ENCODE measurements around the gene MLLT11. TPM values are rescaled to one million over a fixed set of nuclear protein-coding genes. Genes with fewer than 3 reads are reported as not detected.

Gene MLLT11
- total and polyA plus RNA-seq, 2 of the 4 experiments (the other 2 are of a cell fraction), result 3.6 to 17.5 TPM

DNA sequence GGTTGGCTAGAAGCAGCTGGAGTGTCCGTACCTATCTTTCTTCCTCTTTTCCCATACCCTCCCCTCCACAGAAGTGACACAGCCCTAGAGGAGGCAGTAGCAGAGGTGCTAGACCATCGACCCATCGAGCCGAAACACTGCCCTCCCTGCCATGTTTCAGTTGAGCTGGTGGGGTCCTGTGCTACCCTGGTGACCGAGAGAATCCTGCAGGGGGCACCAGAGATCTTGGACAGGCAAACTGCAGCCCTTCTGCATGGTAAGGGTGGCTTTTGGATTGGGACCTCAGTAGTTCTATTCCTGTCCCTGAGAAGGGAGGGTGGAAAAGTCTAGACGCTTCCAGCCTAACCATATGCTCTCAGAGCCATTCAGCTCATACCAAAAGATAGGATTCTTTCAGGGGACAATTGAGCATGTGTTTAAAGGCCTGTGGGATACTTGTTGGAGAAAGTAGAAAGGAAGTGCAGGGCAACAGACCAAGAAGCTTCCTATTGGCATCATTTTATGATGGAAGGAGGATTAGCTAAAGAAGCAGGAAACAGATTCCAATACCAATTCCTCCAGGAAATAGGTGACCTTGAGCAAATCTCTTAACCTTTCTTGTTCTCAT lies 35.6 kb upstream of the MLLT11 start:
- Histone ChIP-seq H2BK120ac (ENCODE audit: low read depth, low read length) (no peak overlapping the region), H3K9me1 (ENCODE audit: insufficient read depth, low read length) (no peaks in the 10 kb centered on the region), H3K4me2 (ENCODE audit: low read depth, low read length) (no peak overlapping the region), H3K4me3 (ENCODE audit: insufficient read depth, low read depth, low read length) (no peak overlapping the region), H3K9me3 (ENCODE audit: control insufficient read depth, insufficient read depth, low read length) (no peaks in the 10 kb centered on the region), H2AK9ac (replicated peaks; ENCODE audit: low read depth, low read length, poor library complexity) (peak overlapping the region; percentile 72), H2BK15ac (ENCODE audit: low read depth, low read length) (no peak overlapping the region), H3K14ac (replicated peaks; ENCODE audit: low read depth, low read length) (no peak overlapping the region), H3K4me1 (ENCODE audit: control insufficient read depth, insufficient read depth, low read length) (no peaks in the 10 kb centered on the region), H3K27me3 (ENCODE audit: control insufficient read depth, insufficient read depth, low read length) (no peaks in the 10 kb centered on the region), H2AK5ac (ENCODE audit: low read depth, low read length) (no peak overlapping the region; the same call in 1 of the 2 replicates), H2BK20ac (ENCODE audit: low read depth, low read length) (no peak overlapping the region), H3K27ac (ENCODE audit: insufficient read depth, low read length) (no peak overlapping the region), H2AFZ (replicated peaks; ENCODE audit: low read length, poor library complexity) (peak overlapping the region; percentile 79), H3K23ac (ENCODE audit: low read depth, low read length) (no peak overlapping the region), H3K9ac (ENCODE audit: low read depth, low read length) (no peak overlapping the region), H3K79me1 (ENCODE audit: low read depth in 1 of 2, low read length in 2 of 2) (no peaks in the 10 kb centered on the region; a peak in 1 of 4 replicates), H3K18ac (ENCODE audit: low read depth, low read length) (no peak overlapping the region), H3K4ac (ENCODE audit: low read depth, low read length) (no peak overlapping the region), H4K8ac (ENCODE audit: low read depth in 2 of 2, low read length in 2 of 2) (0 out of 4 replicates have a peak overlapping the region, but pooled peaks of 1 of the 2 experiments have one; percentile 13), H3K56ac (ENCODE audit: extremely low read depth, insufficient read depth, low read length) (no peak overlapping the region), H3K36me3 (ENCODE audit: control insufficient read depth, insufficient read depth, low read length) (peaks cover 11% of the 10 kb centered on the region; the same call in 1 of the 2 replicates), H2BK5ac (ENCODE audit: low read depth, low read length, poor library complexity, severe bottlenecking) (no peak overlapping the region), H4K91ac (ENCODE audit: insufficient read depth, low read depth, low read length) (no peak overlapping the region), H4K5ac (ENCODE audit: low read depth, low read length) (no peak overlapping the region), H4K20me1 (ENCODE audit: insufficient read depth, low read length) (no peaks in the 10 kb centered on the region; the same call in 1 of the 2 replicates)
- peak; percentile 62 for DNase-seq
- BruUV-seq (replicated peaks), result no TSS peak
- ChIA-PET POLR2A (ENCODE audit: unreplicated experiment) (interaction anchor here (0.5 kb wide), 1 partner anchor 33 kb away, joined by 6 read pairs; no protein-coding TSS in a partner anchor), CTCF (interaction anchor here (0.6 to 1.7 kb wide), 4 partner anchors 12 to 158 kb away, joined by 3 to 6 read pairs (median 3); partner anchors contain the start of genes BNIPL and MINDY1)
- dilution Hi-C loops (cut with HindIII; ENCODE audit: low sequenced_read_pairs, unreplicated experiment), result no loop called here
- intact Hi-C loops (cut with micrococcal nuclease), result loop anchor here (2.0 kb wide), 1 partner anchor 132 kb away; the partner anchor contains the start of gene TNFAIP8L2
- 60% methylated on average over 3 of the region's 6 CpGs; no CpG with 5 or more reads in 1 of the 2 experiments for WGBS, 2 experiments (ENCODE audit: extremely low coverage in 2 of 2, insufficient read length in 1 of 2)
- in situ Hi-C loops (cut with MboI; ENCODE audit: low sequenced_read_pairs), result no loop called here
- ATAC-seq (ENCODE audit: low read depth), result peak; percentile 95
- TF ChIP-seq, protein P1, sequence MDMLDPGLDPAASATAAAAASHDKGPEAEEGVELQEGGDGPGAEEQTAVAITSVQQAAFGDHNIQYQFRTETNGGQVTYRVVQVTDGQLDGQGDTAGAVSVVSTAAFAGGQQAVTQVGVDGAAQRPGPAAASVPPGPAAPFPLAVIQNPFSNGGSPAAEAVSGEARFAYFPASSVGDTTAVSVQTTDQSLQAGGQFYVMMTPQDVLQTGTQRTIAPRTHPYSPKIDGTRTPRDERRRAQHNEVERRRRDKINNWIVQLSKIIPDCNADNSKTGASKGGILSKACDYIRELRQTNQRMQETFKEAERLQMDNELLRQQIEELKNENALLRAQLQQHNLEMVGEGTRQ (IDR thresholded peaks at IDR 0.05; ENCODE audit: low read depth, low read length), result no peak
- TF ChIP-seq MAZ (IDR thresholded peaks at IDR 0.05; ENCODE audit: borderline replicate concordance, low read depth, low read length) (no peak), MXI1 (IDR thresholded peaks at IDR 0.05; ENCODE audit: borderline replicate concordance, low read depth, low read length) (no peak), SMC3 (IDR thresholded peaks at IDR 0.05; ENCODE audit: low read depth, low read length) (peak; percentile 67), BHLHE40 (IDR thresholded peaks at IDR 0.05; ENCODE audit: low read depth, low read length) (no peak), RCOR1 (IDR thresholded peaks at IDR 0.05; ENCODE audit: insufficient replicate concordance, low read length) (no peak), POLR2A (IDR thresholded peaks at IDR 0.05; ENCODE audit: low read depth, low read length) (no peak), NFE2L2 (IDR thresholded peaks at IDR 0.05; ENCODE audit: low read depth, low read length) (no peak), CHD1 (IDR thresholded peaks at IDR 0.05; ENCODE audit: low read depth, low read length) (no peak), FOS (IDR thresholded peaks at IDR 0.05; ENCODE audit: low read depth, low read length) (no peak), RFX5 (IDR thresholded peaks at IDR 0.05; ENCODE audit: low read depth, low read length) (no peak), CEBPB (IDR thresholded peaks at IDR 0.05; ENCODE audit: low read depth, low read length) (no peak), RAD21 (IDR thresholded peaks at IDR 0.05; ENCODE audit: low read length) (peak; percentile 79)
- TF ChIP-seq, protein P2, sequence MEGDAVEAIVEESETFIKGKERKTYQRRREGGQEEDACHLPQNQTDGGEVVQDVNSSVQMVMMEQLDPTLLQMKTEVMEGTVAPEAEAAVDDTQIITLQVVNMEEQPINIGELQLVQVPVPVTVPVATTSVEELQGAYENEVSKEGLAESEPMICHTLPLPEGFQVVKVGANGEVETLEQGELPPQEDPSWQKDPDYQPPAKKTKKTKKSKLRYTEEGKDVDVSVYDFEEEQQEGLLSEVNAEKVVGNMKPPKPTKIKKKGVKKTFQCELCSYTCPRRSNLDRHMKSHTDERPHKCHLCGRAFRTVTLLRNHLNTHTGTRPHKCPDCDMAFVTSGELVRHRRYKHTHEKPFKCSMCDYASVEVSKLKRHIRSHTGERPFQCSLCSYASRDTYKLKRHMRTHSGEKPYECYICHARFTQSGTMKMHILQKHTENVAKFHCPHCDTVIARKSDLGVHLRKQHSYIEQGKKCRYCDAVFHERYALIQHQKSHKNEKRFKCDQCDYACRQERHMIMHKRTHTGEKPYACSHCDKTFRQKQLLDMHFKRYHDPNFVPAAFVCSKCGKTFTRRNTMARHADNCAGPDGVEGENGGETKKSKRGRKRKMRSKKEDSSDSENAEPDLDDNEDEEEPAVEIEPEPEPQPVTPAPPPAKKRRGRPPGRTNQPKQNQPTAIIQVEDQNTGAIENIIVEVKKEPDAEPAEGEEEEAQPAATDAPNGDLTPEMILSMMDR (conservative IDR thresholded peaks at IDR 0.05; ENCODE audit: low read depth, low read length), result peak; percentile 71
- TF ChIP-seq, protein P3, sequence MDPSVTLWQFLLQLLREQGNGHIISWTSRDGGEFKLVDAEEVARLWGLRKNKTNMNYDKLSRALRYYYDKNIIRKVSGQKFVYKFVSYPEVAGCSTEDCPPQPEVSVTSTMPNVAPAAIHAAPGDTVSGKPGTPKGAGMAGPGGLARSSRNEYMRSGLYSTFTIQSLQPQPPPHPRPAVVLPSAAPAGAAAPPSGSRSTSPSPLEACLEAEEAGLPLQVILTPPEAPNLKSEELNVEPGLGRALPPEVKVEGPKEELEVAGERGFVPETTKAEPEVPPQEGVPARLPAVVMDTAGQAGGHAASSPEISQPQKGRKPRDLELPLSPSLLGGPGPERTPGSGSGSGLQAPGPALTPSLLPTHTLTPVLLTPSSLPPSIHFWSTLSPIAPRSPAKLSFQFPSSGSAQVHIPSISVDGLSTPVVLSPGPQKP (IDR thresholded peaks at IDR 0.05; ENCODE audit: borderline replicate concordance, low read depth, low read length), result no peak

All from IMR-90 (cell line).